Activated CD8-positive, alpha-beta memory T cell treated with anti-CD3 and anti-CD28 coated beads, Interleukin-2, amount 10 ng/mL, durations not matched to agents 7 days and 5 days (primary cell): Measurements from ENCODE around the gene JOSD1. TPM values are rescaled to one million over a fixed set of nuclear protein-coding genes. Genes with fewer than 3 reads are reported as not detected.

ENCODE experiments used
- ATAC-seq: fragments of 150-1000 bp; cut with Tn5 transposase; one replicate; pipeline ENCODE4 v1.10.0; 2021; ENCODE audit warnings: moderate library complexity
- CTCF ChIA-PET: fragments of 350-600 bp; sonication (Branson Sonifier 250); formaldehyde crosslinking; loops from one replicate; lab custom pipeline; 2021; ENCODE audit warnings: antibody characterized with exemption; lab: Charles Lee
- DNase-seq: peaks from one replicate; pipeline ENCODE4 v3.0.0-alpha.2; 2020
- H3K27ac Mint-ChIP-seq: one replicate; pipeline ENCODE4 v1.8.0; 2021; ENCODE audit warnings: mild to moderate bottlenecking, mixed read lengths
- H3K27me3 Mint-ChIP-seq: one replicate; pipeline ENCODE4 v1.8.0; 2021; ENCODE audit warnings: mixed read lengths
- H3K36me3 Mint-ChIP-seq: one replicate; pipeline ENCODE4 v1.8.0; 2021; ENCODE audit warnings: mild to moderate bottlenecking, mixed read lengths
- H3K4me1 Mint-ChIP-seq: one replicate; pipeline ENCODE4 v1.8.0; 2021; ENCODE audit warnings: mixed read lengths
- H3K4me3 Mint-ChIP-seq: one replicate; pipeline ENCODE4 v1.8.0; 2021; ENCODE audit warnings: mild to moderate bottlenecking, moderate library complexity, mixed read lengths
- H3K9me3 Mint-ChIP-seq: one replicate; pipeline ENCODE4 v1.8.0; 2022; ENCODE audit warnings: low read depth, mixed read lengths
- total RNA-seq, 2 experiments: library from RNA; stranded (reverse); gene quantifications; one replicate each; pipeline ENCODE4 v1.2.3, GENCODE V29; 2021

The JOSD1 gene
- total RNA-seq: 10 to 100 TPM; 74.0 to 77.0 TPM

GRCh38 chr22:38700789-38701628 is at the start of gene JOSD1:
TSS of gene JOSD1 (minus strand) at chr22:38700943. CDS start at chr22:38699987, 956 bp downstream.
- peak within 1 kb of the TSS; percentile 82 for H3K4me3 Mint-ChIP-seq
- H3K9me3 Mint-ChIP-seq: no peaks in the 10 kb centered on the region
- DNase-seq: peak; percentile 98
- CTCF ChIA-PET: no interaction called here
- H3K36me3 Mint-ChIP-seq: peaks cover 35% of the 10 kb centered on the region
- ATAC-seq: peak; percentile 40
- no peaks in the 10 kb centered on the region for H3K27me3 Mint-ChIP-seq
- H3K4me1 Mint-ChIP-seq: peaks cover 55% of the 10 kb centered on the region
- peak within 1 kb of the TSS; percentile 99 for H3K27ac Mint-ChIP-seq

- DNase-seq: no peak
- H3K4me1 Mint-ChIP-seq: peaks cover 63% of the 10 kb centered on the region
- no peaks in the 10 kb centered on the region for H3K27me3 Mint-ChIP-seq
- peak overlapping the region; percentile 36 for H3K4me3 Mint-ChIP-seq
- H3K9me3 Mint-ChIP-seq: no peaks in the 10 kb centered on the region
- H3K36me3 Mint-ChIP-seq: peaks cover 83% of the 10 kb centered on the region
- CTCF ChIA-PET: interaction anchor here (1.1 to 4.6 kb wide), 5 partner anchors 13 to 119 kb away, joined by 4 to 31 read pairs (median 20); no protein-coding TSS in a partner anchor
- peak overlapping the region; percentile 74 for H3K27ac Mint-ChIP-seq
- no peak for ATAC-seq
These were observed 49.4 kb upstream of the JOSD1 start for GRCh38 chr22:38750104-38750503.

GRCh38 chr22:38748487-38749136 is 47.9 kb upstream of the JOSD1 start:
- no peaks in the 10 kb centered on the region for H3K9me3 Mint-ChIP-seq
- H3K4me3 Mint-ChIP-seq: no peak overlapping the region
- CTCF ChIA-PET: interaction anchor here (3.5 kb wide), 1 partner anchor 15 kb away, joined by 28 read pairs; no protein-coding TSS in a partner anchor
- DNase-seq (no peak), ATAC-seq (no peak)
- H3K27ac Mint-ChIP-seq: peak overlapping the region; percentile 57
- H3K36me3 Mint-ChIP-seq: peaks cover 81% of the 10 kb centered on the region
- H3K27me3 Mint-ChIP-seq: no peaks in the 10 kb centered on the region
- peaks cover 60% of the 10 kb centered on the region for H3K4me1 Mint-ChIP-seq

- CTCF ChIA-PET: interaction anchor here (1.4 to 3.5 kb wide), 5 partner anchors 8 to 24 kb away, joined by 3 to 28 read pairs (median 5); no protein-coding TSS in a partner anchor
- Mint-ChIP-seq H3K36me3 (peaks cover 82% of the 10 kb centered on the region), H3K9me3 (no peaks in the 10 kb centered on the region), H3K27me3 (no peaks in the 10 kb centered on the region), H3K4me1 (peaks cover 40% of the 10 kb centered on the region), H3K27ac (peak overlapping the region; percentile 8), H3K4me3 (no peak overlapping the region)
- no peak for DNase-seq
- no peak for ATAC-seq
These were observed 45.1 kb upstream of the JOSD1 start for GRCh38 chr22:38745676-38746460.

GRCh38 chr22:38744981-38745380 is 44.2 kb upstream of the JOSD1 start:
- CTCF ChIA-PET: no interaction called here
- H3K36me3 Mint-ChIP-seq: peaks cover 83% of the 10 kb centered on the region
- ATAC-seq (no peak), DNase-seq (no peak)
- H3K27me3 Mint-ChIP-seq: no peaks in the 10 kb centered on the region
- H3K27ac Mint-ChIP-seq: no peak overlapping the region
- H3K4me1 Mint-ChIP-seq: peaks cover 31% of the 10 kb centered on the region
- H3K9me3 Mint-ChIP-seq: no peaks in the 10 kb centered on the region
- H3K4me3 Mint-ChIP-seq: no peak overlapping the region

GRCh38 chr22:38742176-38742942 is 41.6 kb upstream of the JOSD1 start:
- Mint-ChIP-seq H3K27ac (no peak overlapping the region), H3K9me3 (no peaks in the 10 kb centered on the region), H3K36me3 (peaks cover 80% of the 10 kb centered on the region), H3K4me3 (no peak overlapping the region), H3K27me3 (no peaks in the 10 kb centered on the region), H3K4me1 (peaks cover 25% of the 10 kb centered on the region)
- CTCF ChIA-PET: interaction anchor here (0.9 to 1.9 kb wide), 4 partner anchors 9 to 37 kb away, joined by 3 to 9 read pairs (median 4); partner anchors contain the start of gene GTPBP1
- DNase-seq (no peak), ATAC-seq (no peak)

- H3K27ac Mint-ChIP-seq: peak overlapping the region; percentile 61
- peaks cover 30% of the 10 kb centered on the region for H3K4me1 Mint-ChIP-seq
- ATAC-seq (no peak), DNase-seq (no peak)
- no peak overlapping the region for H3K4me3 Mint-ChIP-seq
- H3K27me3 Mint-ChIP-seq: no peaks in the 10 kb centered on the region
- H3K36me3 Mint-ChIP-seq: peaks cover 80% of the 10 kb centered on the region
- CTCF ChIA-PET: no interaction called here
- no peaks in the 10 kb centered on the region for H3K9me3 Mint-ChIP-seq
These were observed 40.8 kb upstream of the JOSD1 start for GRCh38 chr22:38741576-38741975.

- ATAC-seq: no peak
- CTCF ChIA-PET: no interaction called here
These were observed 40.4 kb upstream of the JOSD1 start for GRCh38 chr22:38741166-38741565.

GRCh38 chr22:38740754-38741153 is 40.0 kb upstream of the JOSD1 start:
- peaks cover 28% of the 10 kb centered on the region for H3K4me1 Mint-ChIP-seq
- ATAC-seq: no peak
- no peaks in the 10 kb centered on the region for H3K27me3 Mint-ChIP-seq
- H3K36me3 Mint-ChIP-seq: peaks cover 74% of the 10 kb centered on the region
- H3K9me3 Mint-ChIP-seq: no peaks in the 10 kb centered on the region
- CTCF ChIA-PET: no interaction called here
- no peak for DNase-seq
- no peak overlapping the region for H3K4me3 Mint-ChIP-seq
- H3K27ac Mint-ChIP-seq: peak overlapping the region; percentile 61

More at GRCh38 chr22:38741166-38741565, 40.4 kb upstream of the JOSD1 start:
- no peak for DNase-seq
- H3K27ac Mint-ChIP-seq: peak overlapping the region; percentile 61
- no peaks in the 10 kb centered on the region for H3K9me3 Mint-ChIP-seq
- peaks cover 77% of the 10 kb centered on the region for H3K36me3 Mint-ChIP-seq
- H3K27me3 Mint-ChIP-seq: no peaks in the 10 kb centered on the region
- H3K4me1 Mint-ChIP-seq: peaks cover 29% of the 10 kb centered on the region
- no peak overlapping the region for H3K4me3 Mint-ChIP-seq

GRCh38 chr22:38740116-38740723 is 39.5 kb upstream of the JOSD1 start:
- no peak overlapping the region for H3K4me3 Mint-ChIP-seq
- peaks cover 73% of the 10 kb centered on the region for H3K36me3 Mint-ChIP-seq
- CTCF ChIA-PET: no interaction called here
- H3K9me3 Mint-ChIP-seq: no peaks in the 10 kb centered on the region
- H3K27ac Mint-ChIP-seq: no peak overlapping the region
- no peaks in the 10 kb centered on the region for H3K27me3 Mint-ChIP-seq
- H3K4me1 Mint-ChIP-seq: peaks cover 27% of the 10 kb centered on the region
- DNase-seq (no peak), ATAC-seq (no peak)

GRCh38 chr22:38739300-38740055 is 38.7 kb upstream of the JOSD1 start:
- no peak for ATAC-seq
- CTCF ChIA-PET: no interaction called here
- Mint-ChIP-seq H3K27ac (no peak overlapping the region), H3K36me3 (peaks cover 71% of the 10 kb centered on the region), H3K4me1 (peaks cover 30% of the 10 kb centered on the region), H3K27me3 (no peaks in the 10 kb centered on the region), H3K9me3 (no peaks in the 10 kb centered on the region), H3K4me3 (no peak overlapping the region)
- DNase-seq: no peak
